SK-N-MC (cell line): ENCODE data around the gene NOC4L.

ENCODE experiments used
- EZH2 ChIP-seq: fragments of 200-600 bp; sonication (generic); IDR thresholded peaks from one replicate; pipeline ENCODE4 v1.6.1; 2017; ENCODE audit warnings: antibody characterized with exemption
- POLR2AphosphoS5 ChIP-seq: IDR thresholded peaks from 2 replicates; pipeline ENCODE4 v1.6.1; 2012; ENCODE audit warnings: mild to moderate bottlenecking, low read depth, low read length, borderline replicate concordance

- no peak for TF ChIP-seq POLR2AphosphoS5
- TF ChIP-seq EZH2 = no peak
Measured at GRCh38 chr12:132190012-132190755, 45.9 kb downstream of the NOC4L start.
